SK-N-SH (cell line): ENCODE measurements around the gene TGM4. TPM values are rescaled to one million over a fixed set of nuclear protein-coding genes. Genes with fewer than 3 reads are reported as not detected.

Source experiments
- CTCF ChIA-PET: fragments of 300-600, 350-600 bp; formaldehyde crosslinking; extraction: SDS; loops from one replicate; lab custom pipeline; 2021; lab: Yijun Ruan, JAX
- POLR2A ChIA-PET: fragments of 350-600 bp; sonication (Branson Sonifier 250); formaldehyde crosslinking; extraction: SDS; loops from one replicate; lab custom pipeline; 2020; ENCODE audit warnings: antibody characterized with exemption, inconsistent platforms; lab: Yijun Ruan, JAX
- DNase-seq: peaks from one replicate; pipeline ENCODE4 v3.0.0; 2012
- H2AFZ ChIP-seq: fragments of 200-600 bp; sonication (generic); 2 replicates; pipeline ENCODE4 v1.8.1; 2016; ENCODE audit warnings: antibody characterized with exemption, mild to moderate bottlenecking, low read depth
- H3F3A ChIP-seq: fragments of 200-600 bp; sonication (generic); replicated peaks from 2 replicates; pipeline ENCODE3; 2016; ENCODE audit warnings: antibody characterized with exemption, mild to moderate bottlenecking; ENCODE audit not compliant: insufficient read depth
- H3K27ac ChIP-seq, 2 experiments: fragments of 200-500 bp in 1 of 2; fragments of 200-600 bp in 1 of 2; sonication (Bioruptor generic) in 1 of 2; sonication (generic), shearing (Covaris generic) in 1 of 2; 2 replicates each; pipeline versions ENCODE4 v1.5.1 to v1.6.1; 2014 to 2016; ENCODE audit warnings: low read depth in 2 of 2, inconsistent platforms in 1 of 2, low read length in 1 of 2, mild to moderate bottlenecking in 1 of 2, mixed read lengths in 1 of 2
- H3K27me3 ChIP-seq: fragments of 200-600 bp; sonication (generic), shearing (Covaris generic); 2 replicates; pipeline ENCODE4 v1.6.1; 2016; ENCODE audit warnings: mixed run types; ENCODE audit not compliant: insufficient read depth
- H3K36me3 ChIP-seq, 2 experiments: fragments of 200-500 bp in 1 of 2; fragments of 200-600 bp in 1 of 2; sonication (Bioruptor generic) in 1 of 2; sonication (generic) in 1 of 2; replicated peaks in 1 of 2; 2 replicates each; pipeline versions ENCODE3 to v1.5.1; 2014 to 2016; ENCODE audit warnings: low read length in 1 of 2, mild to moderate bottlenecking in 1 of 2; ENCODE audit not compliant: insufficient read depth in 2 of 2, control insufficient read depth in 1 of 2
- H3K4me1 ChIP-seq, 2 experiments: fragments of 200-500 bp in 1 of 2; fragments of 200-600 bp in 1 of 2; sonication (Bioruptor generic) in 1 of 2; sonication (generic), shearing (Covaris generic) in 1 of 2; 2 replicates each; pipeline versions ENCODE4 v1.5.1 to v1.6.1; 2014 to 2016; ENCODE audit warnings: low read depth in 1 of 2, low read length in 1 of 2, mixed run types in 1 of 2; ENCODE audit not compliant: insufficient read depth in 2 of 2, control insufficient read depth in 1 of 2
- H3K4me2 ChIP-seq: fragments of 200-600 bp; sonication (generic), shearing (Covaris generic); 2 replicates; pipeline ENCODE4 v1.6.1; 2017; ENCODE audit warnings: mixed run types
- H3K4me3 ChIP-seq, 2 experiments: fragments of 200-500 bp in 1 of 2; fragments of 200-600 bp in 1 of 2; sonication (Bioruptor generic) in 1 of 2; sonication (generic), shearing (Covaris generic) in 1 of 2; 2 replicates each; pipeline versions ENCODE4 v1.5.1 to v1.8.1; 2014 to 2016; ENCODE audit warnings: low read depth in 2 of 2, inconsistent platforms in 1 of 2, low read length in 1 of 2, mild to moderate bottlenecking in 1 of 2, mixed read lengths in 1 of 2, moderate library complexity in 1 of 2
- H3K79me2 ChIP-seq: fragments of 200-600 bp; sonication (generic); 2 replicates; pipeline ENCODE4 v1.8.1; 2017; ENCODE audit warnings: mild to moderate bottlenecking; ENCODE audit not compliant: insufficient read depth
- H3K9ac ChIP-seq: fragments of 200-600 bp; sonication (generic); 2 replicates; pipeline ENCODE4 v1.6.1; 2017; ENCODE audit warnings: mixed run types
- H3K9me2 ChIP-seq: fragments of 200-600 bp; sonication (generic); 2 replicates; pipeline ENCODE4 v1.6.1; 2017; ENCODE audit warnings: mixed run types
- H3K9me3 ChIP-seq: fragments of 200-600 bp; sonication (generic); 2 replicates; pipeline ENCODE4 v1.6.1; 2017; ENCODE audit warnings: mixed run types, mild to moderate bottlenecking, moderate library complexity
- H4K20me1 ChIP-seq: fragments of 200-600 bp; sonication (generic); 2 replicates; pipeline ENCODE4 v1.6.1; 2017; ENCODE audit warnings: mild to moderate bottlenecking, mixed run types; ENCODE audit not compliant: insufficient read depth
- CHD2 ChIP-seq: fragments of 150-350 bp; IDR thresholded peaks from 2 replicates; pipeline ENCODE4 v1.6.1; 2018; ENCODE audit warnings: low read length; ENCODE audit not compliant: partially characterized antibody
- ELF1 ChIP-seq: IDR thresholded peaks from 2 replicates; pipeline ENCODE4 v1.4.0; 2012
- EP300 ChIP-seq, 2 experiments: IDR thresholded peaks; 2 replicates each; pipeline versions ENCODE4 v1.4.0 to v1.6.1; 2012; ENCODE audit warnings: borderline replicate concordance in 1 of 2, low read depth in 1 of 2, low read length in 1 of 2
- FOSL2 ChIP-seq: IDR thresholded peaks from 2 replicates; pipeline ENCODE4 v1.4.0; 2012; ENCODE audit warnings: low read depth, mild to moderate bottlenecking, moderate library complexity, borderline replicate concordance
- GABPA ChIP-seq: IDR thresholded peaks from 2 replicates; pipeline ENCODE4 v1.4.0; 2012; ENCODE audit warnings: low read depth, mild to moderate bottlenecking
- GATA2 ChIP-seq: sonication (generic); formaldehyde crosslinking; IDR thresholded peaks from 2 replicates; pipeline ENCODE4 v1.5.0; 2020; ENCODE audit warnings: mild to moderate bottlenecking, missing genetic modification reagents
- JUND ChIP-seq: IDR thresholded peaks from 2 replicates; pipeline ENCODE4 v1.4.0; 2012
- MAX ChIP-seq: IDR thresholded peaks from 2 replicates; pipeline ENCODE4 v1.4.0; 2012; ENCODE audit warnings: low read depth
- MEF2A ChIP-seq: IDR thresholded peaks from 2 replicates; pipeline ENCODE4 v1.4.0; 2012; ENCODE audit warnings: low read depth, borderline replicate concordance
- MXI1 ChIP-seq: IDR thresholded peaks from 2 replicates; pipeline ENCODE4 v1.6.1; 2012; ENCODE audit warnings: mild to moderate bottlenecking, low read depth, low read length, improper control_type of control experiment
- NFIC ChIP-seq: IDR thresholded peaks from 2 replicates; pipeline ENCODE4 v1.4.0; 2012; ENCODE audit warnings: borderline replicate concordance
- POLR2AphosphoS5 ChIP-seq: IDR thresholded peaks from 2 replicates; pipeline ENCODE4 v1.6.1; 2012; ENCODE audit warnings: low read depth, low read length
- RCOR1 ChIP-seq: fragments of 150-350 bp; IDR thresholded peaks from 2 replicates; pipeline ENCODE4 v1.6.1; 2017; ENCODE audit warnings: antibody characterized with exemption, low read length
- REST ChIP-seq: IDR thresholded peaks from 2 replicates; pipeline ENCODE4 v1.6.1; 2012; ENCODE audit warnings: mild to moderate bottlenecking, low read depth, low read length, moderate library complexity
- TCF12 ChIP-seq: IDR thresholded peaks from 2 replicates; pipeline ENCODE4 v1.4.0; 2012
- TEAD4 ChIP-seq: IDR thresholded peaks from 2 replicates; pipeline ENCODE4 v1.4.0; 2012; ENCODE audit warnings: mild to moderate bottlenecking, borderline replicate concordance; ENCODE audit not compliant: insufficient read depth
- USF1 ChIP-seq: IDR thresholded peaks from 2 replicates; pipeline ENCODE4 v1.4.0; 2012; ENCODE audit warnings: low read depth, borderline replicate concordance
- USF2 ChIP-seq: fragments of 150-350 bp; IDR thresholded peaks from 2 replicates; pipeline ENCODE4 v1.6.1; 2017; ENCODE audit warnings: antibody characterized with exemption, low read length, low read depth, borderline replicate concordance
- YY1 ChIP-seq: IDR thresholded peaks from 2 replicates; pipeline ENCODE4 v1.4.0; 2012; ENCODE audit warnings: low read depth, mild to moderate bottlenecking
- ZBTB33 ChIP-seq: IDR thresholded peaks from 2 replicates; pipeline ENCODE4 v1.4.0; 2012; ENCODE audit warnings: low read depth, borderline replicate concordance
- whole genome bisulfite sequencing: methylation state at CpG from one replicate; pipeline ENCODE4 v1.1.6; 2017; ENCODE audit warnings: low lambda C conversion rate; 5-methylcytosine and 5-hydroxymethylcytosine counted together
- polyA plus RNA-seq, 3 experiments: library from polyadenylated mRNA; depleted of rRNA; stranded (reverse); fragments of >200 nt; gene quantifications; 2 replicates each; pipeline ENCODE4 v1.2.3, GENCODE V29; 2012

TGM4 gene
- polyA plus RNA-seq, 1 of the 3 experiments (the other 2 are of a cell fraction), result 0.12 TPM

- WGBS, result 96% methylated on average over 5 of the region's 5 CpGs
- peaks cover 4 to 26% of the 10 kb centered on the region in 2 experiments for H3K36me3 ChIP-seq
- CTCF ChIA-PET, result no interaction called here
These were observed 79.9 kb downstream of the TGM4 start for GRCh38 chr3:44954304-44954703.

More at GRCh38 chr3:44954304-44954703, 79.9 kb downstream of the TGM4 start:
- Histone ChIP-seq H3K79me2 (no peaks in the 10 kb centered on the region; the same call in none of the 2 replicates), H2AFZ (no peak overlapping the region), H3K27me3 (no peaks in the 10 kb centered on the region), H3K27ac (no peak overlapping the region), H3K9me2 (no peaks in the 10 kb centered on the region), H3K9me3 (no peaks in the 10 kb centered on the region), H3K4me3 (no peak overlapping the region), H4K20me1 (0 out of 2 replicates have a peak, but pooled peaks cover 1% of the 10 kb centered on the region), H3K9ac (no peak overlapping the region), H3K4me1 (peaks cover 0 to 20% of the 10 kb centered on the region in 2 experiments; a peak in 2 of 4 replicates)
- DNase-seq, result no peak
- POLR2A ChIA-PET, result no interaction called here
- TF ChIP-seq GABPA (no peak), FOSL2 (no peak), RCOR1 (no peak), USF1 (no peak), MXI1 (no peak), TCF12 (no peak), ZBTB33 (no peak), CHD2 (no peak), POLR2AphosphoS5 (no peak), MEF2A (no peak), EP300 (IDR thresholded peaks at IDR 0.05; ENCODE audit: borderline replicate concordance in 1 of 2, low read depth in 1 of 2, low read length in 1 of 2) (no peak), GATA2 (CRISPR knock-in tag) (no peak), MAX (no peak), ELF1 (no peak), USF2 (no peak), NFIC (no peak), REST (no peak), JUND (no peak), TEAD4 (no peak), YY1 (no peak)
- TF ChIP-seq, all 33 proteins: peak for 0
- no peak overlapping the region for H3K4me2 ChIP-seq
- H3F3A ChIP-seq, result no peaks in the 10 kb centered on the region
